Endothelial cell of umbilical vein (primary cell): Measurements from ENCODE around the gene PKNOX2. TPM values are rescaled to one million over a fixed set of nuclear protein-coding genes. Genes with fewer than 3 reads are reported as not detected.

Source experiments
- BruUV-seq: library from RNA; stranded (reverse); fragments of 400-500 nt; replicated peaks from 2 replicates; lab custom pipeline; 2021; lab: Mats Ljungman, UMichigan
- CTCF ChIA-PET: fragments of 300-600, 350-600 bp; sonication (Branson Sonifier 250); formaldehyde crosslinking; loops from one replicate; lab custom pipeline; 2021; ENCODE audit warnings: antibody characterized with exemption, inconsistent platforms; lab: Charles Lee
- POLR2A ChIA-PET: fragments of 300-600, 350-600 bp; sonication (Branson Sonifier 250); formaldehyde crosslinking; loops from one replicate; lab custom pipeline; 2021; ENCODE audit warnings: antibody characterized with exemption, inconsistent platforms; lab: Charles Lee
- DNase-seq: peaks from one replicate; pipeline ENCODE4 v3.0.0-alpha.2; 2011; ENCODE audit warnings: low read depth, low spot score
- FAIRE-seq: peaks from 2 replicates; lab custom pipeline; 2011; peaks lifted over from hg19 to GRCh38; lab: Jason Lieb, UNC
- H2AFZ ChIP-seq: 2 replicates; pipeline ENCODE4 v1.6.0; 2012; ENCODE audit warnings: low read depth, low read length, control low read depth, inconsistent platforms
- H3K27ac ChIP-seq: 2 replicates; pipeline ENCODE4 v1.5.1; 2011; ENCODE audit warnings: low read depth, mild to moderate bottlenecking, control low read depth, low read length, moderate library complexity; ENCODE audit not compliant: insufficient read depth
- H3K27me3 ChIP-seq, 2 experiments: 2 replicates each; pipeline versions ENCODE4 v1.6.0 to v1.6.1; 2011; ENCODE audit warnings: low read length in 2 of 2, mixed read lengths in 1 of 2; ENCODE audit not compliant: control insufficient read depth in 2 of 2, insufficient read depth in 2 of 2
- H3K36me3 ChIP-seq, 2 experiments: 2 replicates in 1 of 2; 3 replicates in 1 of 2; pipeline ENCODE4 v1.5.1; 2011; ENCODE audit warnings: low read length in 2 of 2, mild to moderate bottlenecking in 1 of 2, moderate library complexity in 1 of 2; ENCODE audit not compliant: control insufficient read depth in 2 of 2, insufficient read depth in 2 of 2; ENCODE audit errors: extremely low read depth in 1 of 2
- H3K4me1 ChIP-seq: 3 replicates; pipeline ENCODE4 v1.5.1; 2011; ENCODE audit warnings: mild to moderate bottlenecking, low read length; ENCODE audit not compliant: control insufficient read depth, insufficient read depth; ENCODE audit errors: extremely low read depth
- H3K4me2 ChIP-seq: 2 replicates; pipeline ENCODE4 v1.6.1; 2011; ENCODE audit warnings: low read length, control low read depth, mixed read lengths; ENCODE audit not compliant: insufficient read depth
- H3K4me3 ChIP-seq, 3 experiments: fragments of 200-600 bp in 1 of 3; sonication (generic), shearing (Covaris generic) in 1 of 3; replicated peaks in 1 of 3; 2 replicates each; pipeline ENCODE4 v1.5.1; 2011 to 2016; ENCODE audit warnings: control low read depth in 3 of 3, low read length in 3 of 3, mild to moderate bottlenecking in 2 of 3, inconsistent platforms in 1 of 3, low read depth in 1 of 3, moderate library complexity in 1 of 3; ENCODE audit not compliant: insufficient read depth in 1 of 3
- H3K79me2 ChIP-seq: 2 replicates; pipeline ENCODE4 v1.6.0; 2012; ENCODE audit warnings: low read length, inconsistent platforms; ENCODE audit not compliant: control insufficient read depth, insufficient read depth
- H3K9ac ChIP-seq: replicated peaks from 2 replicates; pipeline ENCODE3; 2011; ENCODE audit warnings: low read length, control low read depth; ENCODE audit not compliant: insufficient read depth; ENCODE audit errors: extremely low read depth
- H3K9me1 ChIP-seq: replicated peaks from 3 replicates; pipeline ENCODE4 v1.6.0; 2011; ENCODE audit warnings: mild to moderate bottlenecking, low read length; ENCODE audit not compliant: control insufficient read depth, insufficient read depth; ENCODE audit errors: extremely low read depth
- H3K9me3 ChIP-seq: replicated peaks from 2 replicates; pipeline ENCODE4 v1.5.1; 2012; ENCODE audit warnings: low read length, inconsistent platforms; ENCODE audit not compliant: control insufficient read depth, insufficient read depth
- H4K20me1 ChIP-seq: replicated peaks from 2 replicates; pipeline ENCODE3; 2011; ENCODE audit warnings: mild to moderate bottlenecking, low read length; ENCODE audit not compliant: control insufficient read depth, insufficient read depth; ENCODE audit errors: extremely low read depth
- EZH2 ChIP-seq: IDR thresholded peaks from 2 replicates; pipeline ENCODE4 v1.6.1; 2012; ENCODE audit warnings: borderline replicate concordance, low read depth, mild to moderate bottlenecking, moderate library complexity, low read length, inconsistent platforms; ENCODE audit not compliant: severe bottlenecking
- FOS ChIP-seq: IDR thresholded peaks from 2 replicates; pipeline ENCODE4 v1.6.1; 2011; ENCODE audit warnings: mild to moderate bottlenecking, low read length, moderate library complexity, borderline replicate concordance; ENCODE audit not compliant: insufficient read depth
- GATA2 ChIP-seq: IDR thresholded peaks from 2 replicates; pipeline ENCODE4 v1.7.0; 2011; ENCODE audit warnings: low read depth, mild to moderate bottlenecking, moderate library complexity, mixed read lengths, low read length; ENCODE audit not compliant: insufficient read length, insufficient read depth
- JUN ChIP-seq: IDR thresholded peaks from 2 replicates; pipeline ENCODE4 v1.6.1; 2011; ENCODE audit warnings: borderline replicate concordance, low read depth; ENCODE audit not compliant: insufficient read length, insufficient read depth
- MYC ChIP-seq: IDR thresholded peaks from one replicate; pipeline ENCODE4 v1.6.1; 2011; ENCODE audit warnings: mild to moderate bottlenecking, low read depth, low read length
- POLR2A ChIP-seq: IDR thresholded peaks from 2 replicates; pipeline ENCODE4 v1.6.1; 2012; ENCODE audit warnings: low read depth, mild to moderate bottlenecking, control low read depth, low read length
- POLR2AphosphoS5 ChIP-seq: IDR thresholded peaks from 2 replicates; pipeline ENCODE4 v1.6.1; 2012; ENCODE audit warnings: low read depth, mild to moderate bottlenecking, control low read depth, low read length, moderate library complexity; ENCODE audit not compliant: insufficient read depth
- dilution Hi-C: fragments of 300-500 bp; cut with MboI; formaldehyde crosslinking; loops from one replicate; pipeline ENCODE4 v1.15.0; 2019; ENCODE audit warnings: low sequenced_read_pairs; ENCODE audit not compliant: extremely low pct_ligation_motif_present
- intact Hi-C: fragments of 100-400 bp; cut with micrococcal nuclease; formaldehyde crosslinking; loops from one replicate; pipeline ENCODE4 v1.10.0; 2022
- polyA plus RNA-seq, 4 experiments: library from polyadenylated mRNA; depleted of rRNA in 3 of 4; stranded (reverse) in 3 of 4; unstranded in 1 of 4; fragments of >200 nt; gene quantifications; 2 replicates each; pipeline versions ENCODE4 v1.2.1 to v1.2.3, GENCODE V29; 2011 to 2012; ENCODE audit warnings: missing spikeins in 1 of 4
- total RNA-seq: library from RNA; stranded (reverse); gene quantifications from 2 replicates; pipeline ENCODE4 v1.2.3, GENCODE V29; 2021
- TF ChIP-seq, protein P1 (sequence below), 2 donors: IDR thresholded peaks; 1 replicate in 1 of 2; 2 replicates in 1 of 2; pipeline ENCODE4 v1.5.1; 2011; ENCODE audit warnings: low read length in 2 of 2, mild to moderate bottlenecking in 2 of 2, moderate library complexity in 2 of 2, control low read depth in 1 of 2, inconsistent platforms in 1 of 2, low read depth in 1 of 2; ENCODE audit not compliant: insufficient read depth in 1 of 2; ENCODE audit errors: extremely low read depth in 1 of 2
- TF ChIP-seq, protein P2 (sequence below): IDR thresholded peaks from 2 replicates; pipeline ENCODE4 v1.6.1; 2011; ENCODE audit not compliant: insufficient read depth, insufficient read length

The PKNOX2 gene
- total and polyA plus RNA-seq, 2 donors (not counting 3 experiments of a cell fraction or from before 2014, with no cell fraction given): 0.11 to 0.91 TPM

DNA sequence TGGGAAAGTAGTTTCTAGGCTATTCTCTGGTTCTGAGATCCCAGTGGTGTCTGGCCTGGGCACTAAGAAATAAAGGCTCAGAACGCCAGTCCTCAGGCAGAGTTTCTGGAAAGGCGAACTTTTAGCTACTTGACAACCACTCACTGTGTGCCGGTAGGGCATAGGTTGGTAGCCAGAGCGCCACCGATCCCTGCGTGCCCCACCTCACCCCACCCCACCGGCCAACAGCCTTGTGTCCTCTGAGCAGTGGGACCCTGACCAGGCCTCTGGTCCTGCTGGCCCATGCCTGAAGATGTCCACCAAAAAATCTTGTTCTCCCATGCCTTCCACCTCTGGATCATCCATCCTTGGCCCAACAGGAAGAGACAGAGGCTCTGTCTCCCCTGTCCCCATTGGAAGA, 213.5 kb downstream of the PKNOX2 start:
- no peaks in the 10 kb centered on the region for H3K36me3 ChIP-seq
- H3K4me1 ChIP-seq: no peaks in the 10 kb centered on the region
- FAIRE-seq: no peak
- no peaks in the 10 kb centered on the region for H4K20me1 ChIP-seq
- H2AFZ ChIP-seq: no peak overlapping the region
- POLR2A ChIA-PET: no interaction called here
- no peak overlapping the region for H3K9ac ChIP-seq
- dilution Hi-C loops (no loop called here), intact Hi-C loops (no loop called here)
- H3K4me3 ChIP-seq: no peak overlapping the region
- no peak overlapping the region for H3K4me2 ChIP-seq
- no peaks in the 10 kb centered on the region for H3K9me1 ChIP-seq
- H3K9me3 ChIP-seq: no peaks in the 10 kb centered on the region
- no peak overlapping the region for H3K27ac ChIP-seq
- no peak for DNase-seq
- H3K27me3 ChIP-seq: peaks cover 4 to 17% of the 10 kb centered on the region in 2 experiments
- TF ChIP-seq, protein P1, sequence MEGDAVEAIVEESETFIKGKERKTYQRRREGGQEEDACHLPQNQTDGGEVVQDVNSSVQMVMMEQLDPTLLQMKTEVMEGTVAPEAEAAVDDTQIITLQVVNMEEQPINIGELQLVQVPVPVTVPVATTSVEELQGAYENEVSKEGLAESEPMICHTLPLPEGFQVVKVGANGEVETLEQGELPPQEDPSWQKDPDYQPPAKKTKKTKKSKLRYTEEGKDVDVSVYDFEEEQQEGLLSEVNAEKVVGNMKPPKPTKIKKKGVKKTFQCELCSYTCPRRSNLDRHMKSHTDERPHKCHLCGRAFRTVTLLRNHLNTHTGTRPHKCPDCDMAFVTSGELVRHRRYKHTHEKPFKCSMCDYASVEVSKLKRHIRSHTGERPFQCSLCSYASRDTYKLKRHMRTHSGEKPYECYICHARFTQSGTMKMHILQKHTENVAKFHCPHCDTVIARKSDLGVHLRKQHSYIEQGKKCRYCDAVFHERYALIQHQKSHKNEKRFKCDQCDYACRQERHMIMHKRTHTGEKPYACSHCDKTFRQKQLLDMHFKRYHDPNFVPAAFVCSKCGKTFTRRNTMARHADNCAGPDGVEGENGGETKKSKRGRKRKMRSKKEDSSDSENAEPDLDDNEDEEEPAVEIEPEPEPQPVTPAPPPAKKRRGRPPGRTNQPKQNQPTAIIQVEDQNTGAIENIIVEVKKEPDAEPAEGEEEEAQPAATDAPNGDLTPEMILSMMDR (IDR thresholded peaks at IDR 0.05; ENCODE audit: extremely low read depth in 1 of 2, insufficient read depth in 1 of 2, low read depth in 1 of 2, low read length in 2 of 2): no peak
- TF ChIP-seq MYC (no peak), POLR2AphosphoS5 (no peak), JUN (no peak), GATA2 (no peak), POLR2A (no peak), EZH2 (no peak), FOS (no peak)
- TF ChIP-seq, protein P2, sequence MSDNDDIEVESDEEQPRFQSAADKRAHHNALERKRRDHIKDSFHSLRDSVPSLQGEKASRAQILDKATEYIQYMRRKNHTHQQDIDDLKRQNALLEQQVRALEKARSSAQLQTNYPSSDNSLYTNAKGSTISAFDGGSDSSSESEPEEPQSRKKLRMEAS: no peak
- no peaks in the 10 kb centered on the region for H3K79me2 ChIP-seq
- BruUV-seq: no TSS peak
- CTCF ChIA-PET: interaction anchor here (0.6 kb wide), 1 partner anchor 18 kb away, joined by 3 read pairs; no protein-coding TSS in a partner anchor
